ENCODE results near the gene PDZD11.
"Not testable (repeated sequence)": the region's sequence is repeated elsewhere in the genome, so short reads cannot be mapped to it uniquely, and the experiment has no call there.

The PDZD11 gene
- long read RNA-seq, donor 1, transcript PDZD11-201 (7 exons, 1,043 nt), result major isoform, 31 of 40 reads
- long read RNA-seq, donor 1, partial matches to known transcripts, result 5 of 40 reads
- long read RNA-seq, donor 1, other reads (novel, unspliced or antisense), result 0 of 40 reads
- long read RNA-seq, donor 2, transcript PDZD11-201 (7 exons, 1,043 nt), result major isoform, 15 of 17 reads
- long read RNA-seq, donor 2, partial matches to known transcripts, result 0 of 17 reads
- long read RNA-seq, donor 2, other reads (novel, unspliced or antisense), result 0 of 17 reads
- long read RNA-seq, donor 3, transcript PDZD11-201 (7 exons, 1,043 nt), result major isoform, 15 of 17 reads
- long read RNA-seq, donor 3, partial matches to known transcripts, result 0 of 17 reads
- long read RNA-seq, donor 3, other reads (novel, unspliced or antisense), result 0 of 17 reads
- long read RNA-seq, donor 4, transcript PDZD11-201 (7 exons, 1,043 nt), result major isoform, 15 of 16 reads
- long read RNA-seq, donor 4, partial matches to known transcripts, result 0 of 16 reads
- long read RNA-seq, donor 4, other reads (novel, unspliced or antisense), result 0 of 16 reads
- long read RNA-seq, donor 5, transcript PDZD11-201 (7 exons, 1,043 nt), result major isoform, 30 of 33 reads
- long read RNA-seq, donor 5, partial matches to known transcripts, result 0 of 33 reads
- long read RNA-seq, donor 5, other reads (novel, unspliced or antisense), result 0 of 33 reads
- long read RNA-seq, donor 6, transcript PDZD11-201 (7 exons, 1,043 nt), result major isoform, 21 of 22 reads
- long read RNA-seq, donor 6, partial matches to known transcripts, result 0 of 22 reads
- long read RNA-seq, donor 6, other reads (novel, unspliced or antisense), result 0 of 22 reads
- long read RNA-seq, donor 7, transcript PDZD11-201 (7 exons, 1,043 nt), result major isoform, 27 of 30 reads
- long read RNA-seq, donor 7, partial matches to known transcripts, result 0 of 30 reads
- long read RNA-seq, donor 7, other reads (novel, unspliced or antisense), result 0 of 30 reads
- long read RNA-seq, donor 8, transcript PDZD11-201 (7 exons, 1,043 nt), result major isoform, 22 of 24 reads
- long read RNA-seq, donor 8, partial matches to known transcripts, result 0 of 24 reads
- long read RNA-seq, donor 8, other reads (novel, unspliced or antisense), result 0 of 24 reads

GRCh38 chrX:70289793-70290770, at the start of gene PDZD11, which contains the start of gene KIF4A:
TSS of gene PDZD11 (minus strand) at chrX:70289927. CDS start at chrX:70289341, 586 bp downstream.
TSS of gene KIF4A (plus strand) at chrX:70290104. CDS start at chrX:70290459, 355 bp downstream.
- peak; percentile 63 for DNase-seq

GRCh38 chrX:70338290-70338689, 48.6 kb upstream of the PDZD11 start:
- DNase-seq, result no peak

GRCh38 chrX:70336767-70337166, 47.0 kb upstream of the PDZD11 start:
- DNase-seq, result no peak

GRCh38 chrX:70332600-70332999, 42.9 kb upstream of the PDZD11 start:
- DNase-seq, result no peak

- no peak for DNase-seq
These were observed 41.4 kb upstream of the PDZD11 start for GRCh38 chrX:70331161-70331560.

GRCh38 chrX:70324326-70324725, 34.6 kb upstream of the PDZD11 start:
- DNase-seq, result no peak

GRCh38 chrX:70323628-70324027, 33.9 kb upstream of the PDZD11 start:
- DNase-seq, result not testable (repeated sequence)

- DNase-seq, result no peak
These were observed 33.1 kb upstream of the PDZD11 start for GRCh38 chrX:70322784-70323183.

GRCh38 chrX:70313503-70313902, 23.8 kb upstream of the PDZD11 start:
- no peak for DNase-seq

GRCh38 chrX:70301716-70302115, 12.0 kb upstream of the PDZD11 start:
- no peak for DNase-seq

GRCh38 chrX:70293621-70294020, 3.9 kb upstream of the PDZD11 start:
- no peak for DNase-seq

- DNase-seq, result no peak
These were observed 3.1 kb upstream of the PDZD11 start for GRCh38 chrX:70292788-70293187.

- DNase-seq, result no peak
These were observed 447 bp downstream of the PDZD11 start for GRCh38 chrX:70289168-70289792.

GRCh38 chrX:70281951-70282350, 7.8 kb downstream of the PDZD11 start, which contains the start of gene RAB41:
TSS of gene RAB41 (plus strand) at chrX:70282172. CDS start at chrX:70282218, 46 bp downstream.
- DNase-seq, result no peak

- no peak for DNase-seq
These were observed 9.2 kb downstream of the PDZD11 start for GRCh38 chrX:70280573-70280972.

- DNase-seq, result no peak
These were observed 10.6 kb downstream of the PDZD11 start for GRCh38 chrX:70279081-70279480.

- DNase-seq, result not testable (repeated sequence)
These were observed 15.7 kb downstream of the PDZD11 start for GRCh38 chrX:70274029-70274428.

- DNase-seq, result no peak
These were observed 21.7 kb downstream of the PDZD11 start, which contains the start of gene ARR3 for GRCh38 chrX:70268034-70268433. TSS of gene ARR3 (plus strand) at chrX:70268334. CDS start at chrX:70269386, 1,052 bp downstream.

- no peak for DNase-seq
These were observed 24.9 kb downstream of the PDZD11 start for GRCh38 chrX:70264784-70265183.

GRCh38 chrX:70262952-70263567, 26.7 kb downstream of the PDZD11 start:
- DNase-seq, result peak; percentile 3
